ENCODE data around the gene OR2J3. TPM values are rescaled to one million over a fixed set of nuclear protein-coding genes. Genes with fewer than 3 reads are reported as not detected.

The OR2J3 gene
- polyA plus RNA-seq, 1 experiment = not detected

Other genes with a start within 250 kb of the OR2J3 start
- gene TRIM27, start 184.1 kb upstream of the OR2J3 start, polyA plus RNA-seq (2011; rRNA removed) = 47.3 TPM in 2 replicates
- gene ZNF311, start 102.7 kb upstream of the OR2J3 start, polyA plus RNA-seq (2011; rRNA removed) = 0.74 and 1.0 TPM in 2 replicates
- not detected in 2 replicates for gene OR2W1, start 62.9 kb upstream of the OR2J3 start, polyA plus RNA-seq (2011; rRNA removed)
- gene OR2B3, start 20.7 kb upstream of the OR2J3 start, polyA plus RNA-seq (2011; rRNA removed) = not detected in 2 replicates
- gene OR2J1, start 8.6 kb upstream of the OR2J3 start, polyA plus RNA-seq (2011; rRNA removed) = not detected in 2 replicates
- not detected in 2 replicates for gene OR2J2, start 62.8 kb downstream of the OR2J3 start, polyA plus RNA-seq (2011; rRNA removed)
- not detected in 2 replicates for gene OR14J1, start 193.6 kb downstream of the OR2J3 start, polyA plus RNA-seq (2011; rRNA removed)

Data from BJ (cell line).